ENCODE results near the gene KLF16.

Gene KLF16

GRCh38 chr19:1837625-1838105 lies 25.7 kb downstream of the KLF16 start:
- no peak overlapping the region for H3K4me3 Mint-ChIP-seq
- TF ChIP-seq CTCF (IDR thresholded peaks at IDR 0.05; ENCODE audit: unreplicated experiment in 3 of 3) = peak; percentile 92 to 97 (median 96)
- H3K36me3 Mint-ChIP-seq (ENCODE audit: low read depth) = no peaks in the 10 kb centered on the region
- peak overlapping the region in 1 of 3 experiments; percentile 59 for H3K27ac Mint-ChIP-seq
- H3K9me3 Mint-ChIP-seq = no peaks in the 10 kb centered on the region
- H3K27me3 Mint-ChIP-seq (ENCODE audit: low read depth) = no peaks in the 10 kb centered on the region
- peaks cover 32% of the 10 kb centered on the region for H3K4me1 Mint-ChIP-seq

GRCh38 chr19:1837222-1837565 lies 26.2 kb downstream of the KLF16 start:
- no peak for TF ChIP-seq CTCF (IDR thresholded peaks at IDR 0.05; ENCODE audit: unreplicated experiment in 3 of 3)
- no peak overlapping the region for H3K4me3 Mint-ChIP-seq
- peaks cover 28% of the 10 kb centered on the region for H3K4me1 Mint-ChIP-seq
- H3K9me3 Mint-ChIP-seq = no peaks in the 10 kb centered on the region
- no peaks in the 10 kb centered on the region for H3K27me3 Mint-ChIP-seq (ENCODE audit: low read depth)
- H3K27ac Mint-ChIP-seq = no peak overlapping the region
- no peaks in the 10 kb centered on the region for H3K36me3 Mint-ChIP-seq (ENCODE audit: low read depth)

GRCh38 chr19:1836458-1837221 lies 26.7 kb downstream of the KLF16 start:
- Mint-ChIP-seq H3K4me3 (no peak overlapping the region), H3K27me3 (ENCODE audit: low read depth) (no peaks in the 10 kb centered on the region), H3K9me3 (no peaks in the 10 kb centered on the region), H3K36me3 (ENCODE audit: low read depth) (no peaks in the 10 kb centered on the region), H3K4me1 (peaks cover 22% of the 10 kb centered on the region), H3K27ac (no peak overlapping the region)
- no peak for TF ChIP-seq CTCF (IDR thresholded peaks at IDR 0.05; ENCODE audit: unreplicated experiment in 3 of 3)

- peak overlapping the region; percentile 50 to 94 (median 93) for H3K27ac Mint-ChIP-seq
- H3K9me3 Mint-ChIP-seq = no peaks in the 10 kb centered on the region
- peak overlapping the region in 2 of 3 experiments; percentile 60 to 62 for H3K4me3 Mint-ChIP-seq
- H3K27me3 Mint-ChIP-seq (ENCODE audit: low read depth) = no peaks in the 10 kb centered on the region
- H3K36me3 Mint-ChIP-seq (ENCODE audit: low read depth) = no peaks in the 10 kb centered on the region
- H3K4me1 Mint-ChIP-seq = peaks cover 4% of the 10 kb centered on the region
- no peak for TF ChIP-seq CTCF (IDR thresholded peaks at IDR 0.05; ENCODE audit: unreplicated experiment in 3 of 3)
Measured at GRCh38 chr19:1833540-1833939, 29.8 kb downstream of the KLF16 start.

- H3K4me1 Mint-ChIP-seq = peaks cover 4% of the 10 kb centered on the region
- no peak overlapping the region for H3K4me3 Mint-ChIP-seq
- no peaks in the 10 kb centered on the region for H3K36me3 Mint-ChIP-seq (ENCODE audit: low read depth)
- H3K27me3 Mint-ChIP-seq (ENCODE audit: low read depth) = no peaks in the 10 kb centered on the region
- no peaks in the 10 kb centered on the region for H3K9me3 Mint-ChIP-seq
- H3K27ac Mint-ChIP-seq = no peak overlapping the region
- no peak for TF ChIP-seq CTCF (IDR thresholded peaks at IDR 0.05; ENCODE audit: unreplicated experiment in 3 of 3)
Measured at GRCh38 chr19:1832046-1832663, 31.2 kb downstream of the KLF16 start.
